ENCODE data around the gene ANKRD13B. TPM values are rescaled to one million over a fixed set of nuclear protein-coding genes. Genes with fewer than 3 reads are reported as not detected.

Gene ANKRD13B
- 16.2 and 24.3 TPM in 2 replicates for total RNA-seq

GRCh38 chr17:29592850-29593551 is at the start of gene ANKRD13B:
ANKRD13B (plus strand) TSS chr17:29593132; CDS start chr17:29593622, 490 bp downstream.

GRCh38 chr17:29566473-29567303 is 26.2 kb upstream of the ANKRD13B start, which contains the start of gene ABHD15:
ABHD15 (minus strand) TSS chr17:29567037; CDS start chr17:29566966, 71 bp downstream.

GRCh38 chr17:29568331-29569244 is 24.3 kb upstream of the ANKRD13B start, which contains the start of gene TP53I13:
TP53I13 (plus strand) TSS chr17:29568701; CDS start chr17:29568759, 58 bp downstream.

GRCh38 chr17:29589524-29590410 is 3.2 kb upstream of the ANKRD13B start, which contains the start of gene GIT1:
GIT1 (minus strand) TSS chr17:29589648; CDS start chr17:29589378, 270 bp downstream.

GRCh38 chr17:29622337-29623282 is 29.7 kb downstream of the ANKRD13B start, which contains the start of gene CORO6:
CORO6 (minus strand) TSS chr17:29622912; CDS start chr17:29621421, 1,491 bp downstream.

Other genes with a start within 250 kb of the ANKRD13B start
- 48.0 and 73.0 TPM in 2 replicates for gene TAOK1, start 202.8 kb upstream of the ANKRD13B start, total RNA-seq
- 11.6 and 12.1 TPM in 2 replicates for gene ABHD15, start 26.1 kb upstream of the ANKRD13B start, total RNA-seq
- 46.7 and 96.5 TPM in 2 replicates for gene TP53I13, start 24.4 kb upstream of the ANKRD13B start, total RNA-seq
- 30.5 and 37.3 TPM in 2 replicates for gene GIT1, start 3.5 kb upstream of the ANKRD13B start, total RNA-seq
- 16.0 and 27.3 TPM in 2 replicates for gene CORO6, start 29.8 kb downstream of the ANKRD13B start, total RNA-seq